Measurements from ENCODE around the gene PIK3R1.

Gene PIK3R1

DNA sequence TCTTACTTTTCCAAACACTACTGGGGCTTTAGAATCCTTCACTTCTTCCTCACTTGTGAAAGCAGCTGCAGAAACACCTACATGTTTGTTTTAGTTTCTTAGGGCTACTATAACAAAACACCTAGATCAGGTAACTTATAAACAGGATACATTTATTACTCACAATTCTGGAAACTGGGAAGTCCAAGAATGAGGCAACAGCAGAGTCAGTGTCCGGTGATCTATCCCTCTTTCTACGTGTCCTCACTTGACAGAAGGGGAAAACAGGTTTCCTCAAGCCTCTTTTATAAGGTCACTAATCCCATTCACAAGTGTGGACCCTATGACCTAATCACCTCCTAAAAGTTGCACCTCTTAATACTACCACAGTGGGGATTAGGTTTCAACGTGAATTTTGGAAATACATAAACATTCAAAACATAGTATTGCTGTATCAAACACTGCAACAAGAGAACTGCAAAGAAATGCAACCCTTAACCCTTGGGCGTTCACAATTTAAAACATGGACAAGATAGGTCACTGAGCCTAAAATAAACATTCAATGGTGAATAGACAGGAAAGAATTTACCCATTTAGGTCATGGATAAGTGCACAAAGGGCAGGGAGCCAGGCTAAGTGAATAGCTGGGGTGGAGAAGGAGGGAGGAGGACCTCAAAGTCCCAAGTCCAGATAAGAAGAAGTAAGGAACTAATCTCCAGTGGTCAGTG lies 104.3 kb downstream of the PIK3R1 start:
- Histone ChIP-seq H3K27me3 (ENCODE audit: control insufficient read depth in 5 of 5, insufficient read depth in 4 of 5, low read length in 5 of 5) (no peaks in the 10 kb centered on the region), H3K36me3 (ENCODE audit: control insufficient read depth in 5 of 5, insufficient read depth in 5 of 5, low read length in 5 of 5) (no peaks in the 10 kb centered on the region), H3K9me3 (ENCODE audit: control insufficient read depth in 5 of 5, low read length in 5 of 5) (no peaks in the 10 kb centered on the region), H3K27ac (ENCODE audit: low read depth, low read length) (no peak overlapping the region), H3K4me1 (ENCODE audit: control insufficient read depth in 5 of 5, insufficient read depth in 5 of 5, low read length in 5 of 5) (peaks cover 0 to 3% (median 0%) of the 10 kb centered on the region in 5 donors), H3K9ac (ENCODE audit: low read length in 5 of 5) (no peak overlapping the region), H3K4me3 (ENCODE audit: low read depth in 1 of 5, low read length in 5 of 5) (no peak overlapping the region)

GRCh38 chr5:68320413-68320986 lies 104.9 kb downstream of the PIK3R1 start:
- H3K27ac ChIP-seq (ENCODE audit: low read depth, low read length): no peak overlapping the region
- H3K36me3 ChIP-seq (ENCODE audit: control insufficient read depth in 5 of 5, insufficient read depth in 5 of 5, low read length in 5 of 5): no peaks in the 10 kb centered on the region
- H3K9me3 ChIP-seq (ENCODE audit: control insufficient read depth in 5 of 5, low read length in 5 of 5): peaks cover 0 to 4% (median 0%) of the 10 kb centered on the region in 5 donors
- no peaks in the 10 kb centered on the region for H3K27me3 ChIP-seq (ENCODE audit: control insufficient read depth in 5 of 5, insufficient read depth in 4 of 5, low read length in 5 of 5)
- H3K4me1 ChIP-seq (ENCODE audit: control insufficient read depth in 5 of 5, insufficient read depth in 5 of 5, low read length in 5 of 5): peaks cover 0 to 3% (median 0%) of the 10 kb centered on the region in 5 donors
- H3K9ac ChIP-seq (ENCODE audit: low read length in 5 of 5): no peak overlapping the region
- H3K4me3 ChIP-seq (ENCODE audit: low read depth in 1 of 5, low read length in 5 of 5): no peak overlapping the region

- Histone ChIP-seq H3K27ac (ENCODE audit: low read depth, low read length) (no peak overlapping the region), H3K4me3 (ENCODE audit: low read depth in 1 of 5, low read length in 5 of 5) (no peak overlapping the region), H3K4me1 (ENCODE audit: control insufficient read depth in 5 of 5, insufficient read depth in 5 of 5, low read length in 5 of 5) (peaks cover 0 to 5% (median 0%) of the 10 kb centered on the region in 5 donors), H3K9ac (ENCODE audit: low read length in 5 of 5) (no peak overlapping the region), H3K36me3 (ENCODE audit: control insufficient read depth in 5 of 5, insufficient read depth in 5 of 5, low read length in 5 of 5) (no peaks in the 10 kb centered on the region), H3K27me3 (ENCODE audit: control insufficient read depth in 5 of 5, insufficient read depth in 4 of 5, low read length in 5 of 5) (no peaks in the 10 kb centered on the region), H3K9me3 (ENCODE audit: control insufficient read depth in 5 of 5, low read length in 5 of 5) (peaks cover 0 to 4% (median 0%) of the 10 kb centered on the region in 5 donors)
Observed at GRCh38 chr5:68325065-68325580, 109.6 kb downstream of the PIK3R1 start.

- H3K4me3 ChIP-seq (ENCODE audit: low read depth in 1 of 5, low read length in 5 of 5): no peak overlapping the region
- H3K27ac ChIP-seq (ENCODE audit: low read depth, low read length): no peak overlapping the region
- H3K27me3 ChIP-seq (ENCODE audit: control insufficient read depth in 5 of 5, insufficient read depth in 4 of 5, low read length in 5 of 5): no peaks in the 10 kb centered on the region
- peaks cover 0 to 4% (median 0%) of the 10 kb centered on the region in 5 donors for H3K9me3 ChIP-seq (ENCODE audit: control insufficient read depth in 5 of 5, low read length in 5 of 5)
- peaks cover 0 to 3% (median 0%) of the 10 kb centered on the region in 5 donors for H3K4me1 ChIP-seq (ENCODE audit: control insufficient read depth in 5 of 5, insufficient read depth in 5 of 5, low read length in 5 of 5)
- no peaks in the 10 kb centered on the region for H3K36me3 ChIP-seq (ENCODE audit: control insufficient read depth in 5 of 5, insufficient read depth in 5 of 5, low read length in 5 of 5)
- no peak overlapping the region for H3K9ac ChIP-seq (ENCODE audit: low read length in 5 of 5)
Observed at GRCh38 chr5:68329554-68330255, 114.1 kb downstream of the PIK3R1 start.

DNA sequence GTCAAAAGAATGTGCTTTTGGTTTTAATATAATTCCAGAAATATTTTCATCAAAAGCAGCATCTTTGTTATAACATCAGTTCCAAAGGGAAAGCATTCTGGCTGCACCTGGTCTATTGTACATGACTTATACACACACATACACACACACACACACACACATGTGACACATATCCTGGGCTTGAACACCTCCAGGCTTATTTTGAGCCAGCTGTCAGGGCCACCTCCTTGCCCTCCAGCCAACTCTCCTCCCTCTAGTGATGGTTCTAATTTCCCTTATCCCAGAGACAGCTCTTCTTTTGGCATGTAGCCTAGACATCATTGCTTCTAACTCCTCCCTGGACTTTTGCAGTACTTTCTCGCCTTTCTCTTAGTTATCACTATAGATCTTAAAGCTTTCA lies 115.0 kb downstream of the PIK3R1 start:
- Histone ChIP-seq H3K4me1 (ENCODE audit: control insufficient read depth in 5 of 5, insufficient read depth in 5 of 5, low read length in 5 of 5) (peaks cover 0 to 3% (median 0%) of the 10 kb centered on the region in 5 donors), H3K36me3 (ENCODE audit: control insufficient read depth in 5 of 5, insufficient read depth in 5 of 5, low read length in 5 of 5) (no peaks in the 10 kb centered on the region), H3K27me3 (ENCODE audit: control insufficient read depth in 5 of 5, insufficient read depth in 4 of 5, low read length in 5 of 5) (no peaks in the 10 kb centered on the region), H3K9ac (ENCODE audit: low read length in 5 of 5) (no peak overlapping the region), H3K4me3 (ENCODE audit: low read depth in 1 of 5, low read length in 5 of 5) (no peak overlapping the region), H3K9me3 (ENCODE audit: control insufficient read depth in 5 of 5, low read length in 5 of 5) (no peaks in the 10 kb centered on the region), H3K27ac (ENCODE audit: low read depth, low read length) (no peak overlapping the region)

GRCh38 chr5:68331192-68332079 lies 115.9 kb downstream of the PIK3R1 start:
- H3K36me3 ChIP-seq (ENCODE audit: control insufficient read depth in 5 of 5, insufficient read depth in 5 of 5, low read length in 5 of 5): no peaks in the 10 kb centered on the region
- no peak overlapping the region for H3K27ac ChIP-seq (ENCODE audit: low read depth, low read length)
- H3K9ac ChIP-seq (ENCODE audit: low read length in 5 of 5): no peak overlapping the region
- no peaks in the 10 kb centered on the region for H3K27me3 ChIP-seq (ENCODE audit: control insufficient read depth in 5 of 5, insufficient read depth in 4 of 5, low read length in 5 of 5)
- no peaks in the 10 kb centered on the region for H3K9me3 ChIP-seq (ENCODE audit: control insufficient read depth in 5 of 5, low read length in 5 of 5)
- no peak overlapping the region for H3K4me3 ChIP-seq (ENCODE audit: low read depth in 1 of 5, low read length in 5 of 5)
- peaks cover 0 to 3% (median 0%) of the 10 kb centered on the region in 5 donors for H3K4me1 ChIP-seq (ENCODE audit: control insufficient read depth in 5 of 5, insufficient read depth in 5 of 5, low read length in 5 of 5)

GRCh38 chr5:68332080-68332451 lies 116.5 kb downstream of the PIK3R1 start:
- Histone ChIP-seq H3K9ac (ENCODE audit: low read length in 5 of 5) (no peak overlapping the region), H3K4me3 (ENCODE audit: low read depth in 1 of 5, low read length in 5 of 5) (no peak overlapping the region), H3K36me3 (ENCODE audit: control insufficient read depth in 5 of 5, insufficient read depth in 5 of 5, low read length in 5 of 5) (no peaks in the 10 kb centered on the region), H3K27ac (ENCODE audit: low read depth, low read length) (no peak overlapping the region), H3K9me3 (ENCODE audit: control insufficient read depth in 5 of 5, low read length in 5 of 5) (no peaks in the 10 kb centered on the region), H3K4me1 (ENCODE audit: control insufficient read depth in 5 of 5, insufficient read depth in 5 of 5, low read length in 5 of 5) (peaks cover 0 to 3% (median 0%) of the 10 kb centered on the region in 5 donors), H3K27me3 (ENCODE audit: control insufficient read depth in 5 of 5, insufficient read depth in 4 of 5, low read length in 5 of 5) (no peaks in the 10 kb centered on the region)

- Histone ChIP-seq H3K9ac (ENCODE audit: low read length in 5 of 5) (no peak overlapping the region), H3K27ac (ENCODE audit: low read depth, low read length) (no peak overlapping the region), H3K36me3 (ENCODE audit: control insufficient read depth in 5 of 5, insufficient read depth in 5 of 5, low read length in 5 of 5) (no peaks in the 10 kb centered on the region), H3K9me3 (ENCODE audit: control insufficient read depth in 5 of 5, low read length in 5 of 5) (no peaks in the 10 kb centered on the region), H3K27me3 (ENCODE audit: control insufficient read depth in 5 of 5, insufficient read depth in 4 of 5, low read length in 5 of 5) (no peaks in the 10 kb centered on the region), H3K4me3 (ENCODE audit: low read depth in 1 of 5, low read length in 5 of 5) (no peak overlapping the region), H3K4me1 (ENCODE audit: control insufficient read depth in 5 of 5, insufficient read depth in 5 of 5, low read length in 5 of 5) (peaks cover 0 to 3% (median 0%) of the 10 kb centered on the region in 5 donors)
Observed at GRCh38 chr5:68332556-68332955, 117.0 kb downstream of the PIK3R1 start.

GRCh38 chr5:68333649-68334552 lies 118.3 kb downstream of the PIK3R1 start:
- peaks cover 0 to 3% (median 0%) of the 10 kb centered on the region in 5 donors for H3K4me1 ChIP-seq (ENCODE audit: control insufficient read depth in 5 of 5, insufficient read depth in 5 of 5, low read length in 5 of 5)
- no peak overlapping the region for H3K27ac ChIP-seq (ENCODE audit: low read depth, low read length)
- no peak overlapping the region for H3K9ac ChIP-seq (ENCODE audit: low read length in 5 of 5)

More at GRCh38 chr5:68333649-68334552, 118.3 kb downstream of the PIK3R1 start:
- Histone ChIP-seq H3K27me3 (ENCODE audit: control insufficient read depth in 5 of 5, insufficient read depth in 4 of 5, low read length in 5 of 5) (no peaks in the 10 kb centered on the region), H3K9me3 (ENCODE audit: control insufficient read depth in 5 of 5, low read length in 5 of 5) (no peaks in the 10 kb centered on the region), H3K36me3 (ENCODE audit: control insufficient read depth in 5 of 5, insufficient read depth in 5 of 5, low read length in 5 of 5) (no peaks in the 10 kb centered on the region), H3K4me3 (ENCODE audit: low read depth in 1 of 5, low read length in 5 of 5) (no peak overlapping the region)
